Neutrophil (primary cell): ENCODE measurements around the gene RAPGEF5.
"Not testable (repeated sequence)": the region's sequence is repeated elsewhere in the genome, so short reads cannot be mapped to it uniquely, and the experiment has no call there.

Experiments
- H3K27ac ChIP-seq: fragments of 200-600 bp; sonication (generic); 2 replicates; pipeline ENCODE4 v1.5.1; 2016; ENCODE audit warnings: mild to moderate bottlenecking, moderate library complexity
- H3K27me3 ChIP-seq: fragments of 200-600 bp; sonication (generic); 2 replicates; pipeline ENCODE4 v1.6.0; 2016; ENCODE audit warnings: mild to moderate bottlenecking
- H3K36me3 ChIP-seq: fragments of 200-600 bp; sonication (generic); 2 replicates; pipeline ENCODE4 v1.5.1; 2017
- H3K4me1 ChIP-seq, 2 experiments: fragments of 200-600 bp in 1 of 2; sonication (generic) in 1 of 2; 1 replicate in 1 of 2; 2 replicates in 1 of 2; pipeline versions ENCODE4 v1.5.1 to v1.6.1; 2013 to 2016; ENCODE audit warnings: low read depth in 1 of 2, low read length in 1 of 2, mild to moderate bottlenecking in 1 of 2, moderate library complexity in 1 of 2; ENCODE audit not compliant: control insufficient read depth in 1 of 2, insufficient read depth in 1 of 2
- H3K4me3 ChIP-seq, 2 experiments: fragments of 200-600 bp in 1 of 2; sonication (generic) in 1 of 2; 1 replicate in 1 of 2; 2 replicates in 1 of 2; pipeline ENCODE4 v1.5.1; 2013 to 2016; ENCODE audit warnings: low read depth in 1 of 2, low read length in 1 of 2, mild to moderate bottlenecking in 1 of 2, moderate library complexity in 1 of 2
- H3K9me3 ChIP-seq: fragments of 200-600 bp; sonication (generic); 2 replicates; pipeline ENCODE4 v1.5.1; 2016
- TF ChIP-seq, protein P1 (sequence below): fragments of 200-600 bp; sonication (generic); IDR thresholded peaks from 2 replicates; pipeline ENCODE4 v1.5.1; 2016; ENCODE audit warnings: antibody characterized with exemption

Gene RAPGEF5

DNA sequence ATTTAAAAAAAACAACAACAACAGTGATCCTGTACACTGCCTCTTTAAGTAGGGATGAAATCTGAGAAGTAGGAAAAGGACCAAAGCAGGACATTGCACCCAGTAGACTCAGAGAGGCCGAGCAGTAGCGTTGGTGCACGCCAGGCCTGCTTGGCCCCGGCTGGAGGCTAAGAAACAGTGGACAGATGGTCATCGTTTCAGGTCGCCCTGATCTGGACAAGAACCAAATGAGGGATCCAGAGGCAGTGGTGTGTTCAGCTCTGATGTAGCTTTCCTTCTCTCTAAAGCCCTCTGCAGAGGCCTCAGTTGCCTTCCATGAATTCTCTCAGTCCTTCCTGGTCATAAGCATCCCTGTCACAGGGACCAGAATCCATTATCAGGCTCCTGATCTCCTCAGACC, 269.1 kb downstream of the RAPGEF5 start:
- TF ChIP-seq, protein P1, sequence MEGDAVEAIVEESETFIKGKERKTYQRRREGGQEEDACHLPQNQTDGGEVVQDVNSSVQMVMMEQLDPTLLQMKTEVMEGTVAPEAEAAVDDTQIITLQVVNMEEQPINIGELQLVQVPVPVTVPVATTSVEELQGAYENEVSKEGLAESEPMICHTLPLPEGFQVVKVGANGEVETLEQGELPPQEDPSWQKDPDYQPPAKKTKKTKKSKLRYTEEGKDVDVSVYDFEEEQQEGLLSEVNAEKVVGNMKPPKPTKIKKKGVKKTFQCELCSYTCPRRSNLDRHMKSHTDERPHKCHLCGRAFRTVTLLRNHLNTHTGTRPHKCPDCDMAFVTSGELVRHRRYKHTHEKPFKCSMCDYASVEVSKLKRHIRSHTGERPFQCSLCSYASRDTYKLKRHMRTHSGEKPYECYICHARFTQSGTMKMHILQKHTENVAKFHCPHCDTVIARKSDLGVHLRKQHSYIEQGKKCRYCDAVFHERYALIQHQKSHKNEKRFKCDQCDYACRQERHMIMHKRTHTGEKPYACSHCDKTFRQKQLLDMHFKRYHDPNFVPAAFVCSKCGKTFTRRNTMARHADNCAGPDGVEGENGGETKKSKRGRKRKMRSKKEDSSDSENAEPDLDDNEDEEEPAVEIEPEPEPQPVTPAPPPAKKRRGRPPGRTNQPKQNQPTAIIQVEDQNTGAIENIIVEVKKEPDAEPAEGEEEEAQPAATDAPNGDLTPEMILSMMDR: no peak
- H3K4me3 ChIP-seq: no peak overlapping the region
- no peaks in the 10 kb centered on the region for H3K36me3 ChIP-seq
- no peaks in the 10 kb centered on the region for H3K9me3 ChIP-seq
- H3K27ac ChIP-seq: no peak overlapping the region
- peaks cover 13% of the 10 kb centered on the region for H3K27me3 ChIP-seq
- H3K4me1 ChIP-seq: peaks cover 1 to 7% of the 10 kb centered on the region in 2 experiments

DNA sequence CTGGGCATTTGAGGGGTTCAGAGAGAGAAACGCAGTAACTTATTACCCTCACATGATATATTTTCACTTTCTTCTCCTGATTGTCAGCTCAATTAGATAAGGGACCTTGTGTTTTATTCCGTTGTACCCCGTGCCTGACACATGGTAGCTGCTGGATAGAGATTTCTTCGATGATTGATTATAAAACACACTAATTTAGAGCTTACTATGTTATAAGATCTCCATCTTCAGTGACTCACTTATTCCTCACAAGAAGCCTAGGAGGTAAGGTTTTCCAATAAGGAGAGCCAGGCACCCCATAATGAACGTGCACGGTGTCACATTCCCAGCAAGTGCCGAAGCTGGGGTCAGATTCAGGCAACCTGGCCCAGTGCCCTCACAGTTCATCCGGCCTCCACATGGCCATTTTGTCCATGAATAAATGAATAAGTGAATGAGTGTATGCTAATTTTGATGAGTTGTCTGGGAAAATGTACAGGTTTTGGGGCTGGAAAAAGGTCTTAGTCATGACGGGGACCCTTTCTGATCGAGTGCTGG, 273.2 kb downstream of the RAPGEF5 start:
- Histone ChIP-seq H3K9me3 (no peaks in the 10 kb centered on the region), H3K36me3 (no peaks in the 10 kb centered on the region), H3K4me3 (peak overlapping the region in 1 of 2 experiments; percentile 49), H3K27me3 (peaks cover 39% of the 10 kb centered on the region), H3K27ac (no peak overlapping the region), H3K4me1 (peaks cover 6 to 13% of the 10 kb centered on the region in 2 experiments)
- TF ChIP-seq, protein P1: no peak

DNA sequence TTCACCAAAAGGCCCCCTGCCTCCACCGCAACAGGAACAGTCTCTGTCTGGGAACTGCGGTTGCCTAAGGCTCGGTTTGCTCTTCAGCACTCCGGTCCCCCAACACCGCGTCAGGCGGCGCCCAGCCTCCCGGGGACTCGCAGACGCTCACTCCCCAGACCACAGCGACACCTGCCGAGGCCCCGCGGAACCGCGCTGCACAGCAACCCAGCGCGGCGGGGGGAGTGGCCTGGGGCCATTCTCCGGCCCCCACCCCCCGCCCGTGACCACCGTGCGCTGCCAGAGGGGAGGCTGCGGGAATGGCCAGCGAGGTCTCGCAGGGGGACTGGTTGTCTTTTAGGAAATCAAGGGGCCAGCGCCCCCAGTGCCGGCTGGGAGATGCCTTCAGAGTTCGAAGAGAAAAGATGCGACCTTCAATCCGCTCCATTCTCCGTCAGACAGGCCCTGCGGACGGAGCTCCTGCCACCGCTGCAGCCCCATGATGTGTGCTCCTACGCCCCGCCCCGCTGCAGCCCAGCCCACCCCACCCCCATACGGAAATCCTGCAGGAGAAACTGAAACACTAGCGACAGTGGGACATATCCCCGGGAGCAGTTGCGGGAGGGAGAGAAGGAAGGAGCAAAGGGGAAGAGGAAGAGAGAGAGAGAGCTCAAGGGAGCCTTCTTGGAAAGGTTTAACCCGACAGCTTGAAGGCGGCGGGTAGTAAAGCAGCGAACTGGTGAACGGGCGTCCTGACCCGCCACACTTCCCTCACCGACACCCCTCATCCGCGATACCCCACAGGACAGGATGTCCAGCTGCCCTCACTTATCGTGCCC, 273.9 kb downstream of the RAPGEF5 start:
- TF ChIP-seq, protein P1: peak; percentile 49
- Histone ChIP-seq H3K36me3 (no peaks in the 10 kb centered on the region), H3K9me3 (no peaks in the 10 kb centered on the region), H3K27ac (no peak overlapping the region), H3K27me3 (peaks cover 39% of the 10 kb centered on the region), H3K4me3 (peak overlapping the region; percentile 49 to 57), H3K4me1 (peaks cover 6 to 13% of the 10 kb centered on the region in 2 experiments)

DNA sequence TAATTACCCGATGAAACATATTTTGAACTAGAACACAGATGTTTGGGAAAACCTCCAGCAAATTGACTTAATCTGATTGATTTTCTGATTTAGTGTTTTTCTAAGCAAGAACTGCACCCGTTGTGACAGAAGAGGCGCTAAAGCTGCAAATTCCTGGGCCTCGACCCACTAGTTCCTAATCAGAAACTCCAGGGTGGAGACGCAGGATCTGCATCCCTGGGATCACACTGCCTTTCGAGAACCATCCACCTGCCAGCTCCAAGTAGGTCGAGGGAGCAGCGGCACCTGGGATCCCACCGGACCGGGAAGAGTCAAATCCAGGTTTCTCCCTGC, 274.4 kb downstream of the RAPGEF5 start:
- H3K4me3 ChIP-seq: peak overlapping the region; percentile 49 to 57
- TF ChIP-seq, protein P1: no peak
- peaks cover 6 to 13% of the 10 kb centered on the region in 2 experiments for H3K4me1 ChIP-seq
- no peak overlapping the region for H3K27ac ChIP-seq
- no peaks in the 10 kb centered on the region for H3K9me3 ChIP-seq
- H3K27me3 ChIP-seq: peaks cover 41% of the 10 kb centered on the region
- H3K36me3 ChIP-seq: no peaks in the 10 kb centered on the region

DNA sequence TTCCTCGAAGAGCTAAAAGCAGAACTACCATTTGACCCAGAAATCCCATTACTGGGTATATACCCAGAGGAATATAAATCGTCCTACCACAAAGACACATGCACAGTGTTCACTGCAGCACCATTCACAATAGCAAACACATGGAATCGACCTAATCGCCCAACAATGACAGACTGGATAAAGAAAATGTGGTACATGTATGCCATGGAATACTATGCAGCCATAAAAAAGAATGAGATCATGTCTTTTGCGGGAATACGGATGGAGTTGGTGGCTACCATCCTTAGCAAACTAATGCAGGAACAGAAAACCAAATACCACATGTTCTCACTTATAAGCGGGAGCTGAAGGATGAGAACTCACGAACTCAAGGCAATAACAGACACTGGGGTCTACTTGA, 276.7 kb downstream of the RAPGEF5 start:
- H3K4me3 ChIP-seq, H3K27ac ChIP-seq, H3K9me3 ChIP-seq, H3K36me3 ChIP-seq: not testable (repeated sequence)
- Histone ChIP-seq H3K4me1 (peaks cover 6 to 13% of the 10 kb centered on the region in 2 experiments), H3K27me3 (peaks cover 54% of the 10 kb centered on the region)

DNA sequence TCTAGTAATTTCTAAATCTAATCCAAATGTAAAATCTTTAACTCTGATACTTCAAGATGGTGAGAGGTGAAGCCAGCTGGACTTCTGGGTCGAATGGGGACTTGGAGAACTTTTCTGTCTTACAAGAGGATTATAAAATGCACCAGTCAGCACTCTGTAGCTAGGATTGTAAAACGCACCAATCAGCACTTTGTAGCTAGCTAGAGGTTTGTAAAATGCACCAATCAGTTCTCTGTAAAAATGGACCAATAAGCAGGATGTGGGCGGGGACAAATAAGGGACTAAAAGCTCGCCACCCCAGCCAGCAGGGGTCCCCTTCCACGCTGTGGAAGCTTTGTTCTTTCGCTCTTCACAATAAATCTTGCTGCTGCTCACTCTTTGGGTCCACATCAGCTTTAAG, 278.1 kb downstream of the RAPGEF5 start:
- H3K9me3 ChIP-seq, H3K36me3 ChIP-seq, H3K27ac ChIP-seq, H3K4me3 ChIP-seq: not testable (repeated sequence)
- H3K27me3 ChIP-seq: peaks cover 57% of the 10 kb centered on the region
- peaks cover 6 to 13% of the 10 kb centered on the region in 2 experiments for H3K4me1 ChIP-seq
